Activated CD8-positive, alpha-beta T cell treated with anti-CD3 and anti-CD28 coated beads for 36 hours (primary cell): ENCODE results near the gene KIRREL1. TPM values are rescaled to one million over a fixed set of nuclear protein-coding genes. Genes with fewer than 3 reads are reported as not detected.

ENCODE experiments used
- ATAC-seq: fragments of 200-7000 bp; cut with Tn5 transposase; one replicate; pipeline ENCODE4 v1.10.0; 2021; ENCODE audit warnings: mild to moderate bottlenecking, moderate library complexity
- CTCF ChIA-PET: fragments of 350-600 bp; sonication (Branson Sonifier 250); formaldehyde crosslinking; loops from one replicate; lab custom pipeline; 2021; ENCODE audit warnings: antibody characterized with exemption; lab: Charles Lee
- POLR2A ChIA-PET: fragments of 350-600 bp; sonication (Branson Sonifier 250); formaldehyde crosslinking; loops from one replicate; lab custom pipeline; 2021; ENCODE audit warnings: antibody characterized with exemption; lab: Charles Lee
- DNase-seq: peaks from one replicate; pipeline ENCODE4 v3.0.0-alpha.2; 2020
- H3K27ac Mint-ChIP-seq: one replicate; pipeline ENCODE4 v1.8.0; 2021; ENCODE audit warnings: mild to moderate bottlenecking, mixed read lengths
- H3K27me3 Mint-ChIP-seq: one replicate; pipeline ENCODE4 v1.8.0; 2021; ENCODE audit warnings: mixed read lengths
- H3K36me3 Mint-ChIP-seq: one replicate; pipeline ENCODE4 v1.8.0; 2021; ENCODE audit warnings: low read depth, mixed read lengths
- H3K4me1 Mint-ChIP-seq: one replicate; pipeline ENCODE4 v1.8.0; 2021; ENCODE audit warnings: low read depth, mixed read lengths
- H3K4me3 Mint-ChIP-seq: one replicate; pipeline ENCODE4 v1.8.0; 2021; ENCODE audit warnings: mild to moderate bottlenecking, moderate library complexity, mixed read lengths
- H3K9me3 Mint-ChIP-seq: one replicate; pipeline ENCODE4 v1.8.0; 2021; ENCODE audit warnings: mixed read lengths
- intact Hi-C: fragments of 100-400 bp; cut with micrococcal nuclease; formaldehyde crosslinking; loops from one replicate; pipeline ENCODE4 v1.10.0; 2022
- total RNA-seq, 2 experiments: library from RNA; stranded (reverse); gene quantifications; one replicate each; pipeline ENCODE4 v1.2.3, GENCODE V29; 2021
- TF ChIP-seq, protein P1 (sequence below): fragments of 200-600 bp; IDR thresholded peaks from one replicate; pipeline ENCODE4 v1.8.0; 2022; ENCODE audit warnings: antibody characterized with exemption, mild to moderate bottlenecking

The KIRREL1 gene
- total RNA-seq, 2 experiments from 2014 or later: 0.11 to 0.16 TPM

DNA sequence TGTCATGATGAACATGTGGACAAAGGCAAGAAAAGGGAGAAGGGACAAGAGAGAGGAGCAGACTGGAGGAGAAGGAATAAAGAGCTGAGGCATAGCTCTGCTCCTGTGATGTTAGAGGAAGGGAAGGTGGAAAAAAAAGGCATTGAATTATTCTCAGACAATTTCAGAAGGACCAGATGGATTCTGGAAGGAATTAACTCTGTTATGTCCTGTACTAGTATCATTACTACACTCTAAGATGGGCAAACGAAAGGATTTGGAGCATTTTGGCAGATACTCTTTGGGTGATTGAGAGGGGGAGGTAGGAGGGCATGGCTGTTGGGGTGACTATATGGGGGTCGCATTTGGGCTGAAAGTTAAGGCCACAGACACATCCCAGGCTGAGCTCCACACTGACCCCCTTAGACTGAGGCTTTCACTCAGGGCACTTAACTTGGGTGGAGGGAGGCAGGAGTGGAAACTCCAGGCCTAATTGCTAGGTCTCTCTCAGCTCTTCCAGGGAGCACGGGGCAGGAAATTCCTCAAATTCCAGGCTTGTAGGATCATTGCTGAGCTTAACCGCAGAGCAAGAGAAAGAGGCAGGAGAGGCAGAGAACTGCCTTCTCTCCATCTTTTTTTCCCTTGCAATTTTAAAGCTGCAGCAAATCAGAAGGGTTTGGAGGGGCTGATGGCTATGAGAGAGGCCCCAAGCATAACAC, 25.9 kb downstream of the KIRREL1 start:
- TF ChIP-seq, protein P1, sequence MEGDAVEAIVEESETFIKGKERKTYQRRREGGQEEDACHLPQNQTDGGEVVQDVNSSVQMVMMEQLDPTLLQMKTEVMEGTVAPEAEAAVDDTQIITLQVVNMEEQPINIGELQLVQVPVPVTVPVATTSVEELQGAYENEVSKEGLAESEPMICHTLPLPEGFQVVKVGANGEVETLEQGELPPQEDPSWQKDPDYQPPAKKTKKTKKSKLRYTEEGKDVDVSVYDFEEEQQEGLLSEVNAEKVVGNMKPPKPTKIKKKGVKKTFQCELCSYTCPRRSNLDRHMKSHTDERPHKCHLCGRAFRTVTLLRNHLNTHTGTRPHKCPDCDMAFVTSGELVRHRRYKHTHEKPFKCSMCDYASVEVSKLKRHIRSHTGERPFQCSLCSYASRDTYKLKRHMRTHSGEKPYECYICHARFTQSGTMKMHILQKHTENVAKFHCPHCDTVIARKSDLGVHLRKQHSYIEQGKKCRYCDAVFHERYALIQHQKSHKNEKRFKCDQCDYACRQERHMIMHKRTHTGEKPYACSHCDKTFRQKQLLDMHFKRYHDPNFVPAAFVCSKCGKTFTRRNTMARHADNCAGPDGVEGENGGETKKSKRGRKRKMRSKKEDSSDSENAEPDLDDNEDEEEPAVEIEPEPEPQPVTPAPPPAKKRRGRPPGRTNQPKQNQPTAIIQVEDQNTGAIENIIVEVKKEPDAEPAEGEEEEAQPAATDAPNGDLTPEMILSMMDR: no peak
- POLR2A ChIA-PET: no interaction called here
- H3K4me3 Mint-ChIP-seq: no peak overlapping the region
- H3K27me3 Mint-ChIP-seq: peaks cover 10% of the 10 kb centered on the region
- no peaks in the 10 kb centered on the region for H3K36me3 Mint-ChIP-seq
- CTCF ChIA-PET: interaction anchor here (1.0 kb wide), 1 partner anchor 105 kb away, joined by 3 read pairs; no protein-coding TSS in a partner anchor
- intact Hi-C loops: no loop called here
- DNase-seq (no peak), ATAC-seq (no peak)
- no peaks in the 10 kb centered on the region for H3K9me3 Mint-ChIP-seq
- H3K27ac Mint-ChIP-seq: no peak overlapping the region
- H3K4me1 Mint-ChIP-seq: no peaks in the 10 kb centered on the region

GRCh38 chr1:158020259-158020885, 26.9 kb downstream of the KIRREL1 start:
- CTCF ChIA-PET: interaction anchor here (1.0 to 1.2 kb wide), 3 partner anchors 28 to 104 kb away, joined by 3 read pairs; no protein-coding TSS in a partner anchor
- ATAC-seq: no peak
- intact Hi-C loops: no loop called here
- no peak overlapping the region for H3K4me3 Mint-ChIP-seq
- no peak for DNase-seq
- H3K4me1 Mint-ChIP-seq: no peaks in the 10 kb centered on the region
- H3K27me3 Mint-ChIP-seq: peaks cover 10% of the 10 kb centered on the region
- TF ChIP-seq, protein P1: no peak
- POLR2A ChIA-PET: no interaction called here
- H3K27ac Mint-ChIP-seq: no peak overlapping the region
- H3K9me3 Mint-ChIP-seq: no peaks in the 10 kb centered on the region
- no peaks in the 10 kb centered on the region for H3K36me3 Mint-ChIP-seq

DNA sequence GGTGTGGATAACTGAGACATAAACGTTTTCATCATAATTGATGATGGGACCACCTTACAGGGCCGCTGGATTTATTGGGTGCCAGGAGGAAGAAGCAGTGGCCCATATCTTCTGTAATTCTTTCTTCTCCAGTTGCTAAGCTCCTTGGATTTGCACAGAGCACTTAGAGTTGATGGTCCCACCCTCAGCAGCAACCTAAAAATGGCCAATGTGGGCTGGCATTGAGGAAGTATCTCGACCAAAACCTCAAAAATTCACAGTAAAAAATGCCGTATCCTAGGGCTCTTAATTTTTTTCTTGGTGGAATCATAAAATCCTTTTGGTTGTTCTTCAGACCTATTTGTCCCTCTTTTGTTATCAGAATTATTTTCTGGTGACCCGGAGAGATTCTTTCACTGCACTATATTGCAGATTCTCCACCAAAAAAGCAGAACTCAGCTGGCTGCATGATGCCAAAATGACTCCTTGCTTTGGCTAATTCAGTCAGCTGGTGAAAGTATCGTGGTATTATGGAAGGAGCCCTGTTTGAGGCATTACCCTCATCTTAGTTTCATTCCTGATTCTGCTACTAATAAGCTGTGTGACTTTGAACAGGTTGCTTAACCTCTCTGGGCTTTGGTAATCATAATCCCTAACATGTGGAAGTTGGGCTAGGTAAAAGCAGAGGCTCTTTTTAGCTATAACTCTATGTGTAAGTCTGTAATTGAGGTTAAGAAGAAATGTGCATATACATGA, 27.6 kb downstream of the KIRREL1 start:
- intact Hi-C loops: no loop called here
- no peak for DNase-seq
- no peak overlapping the region for H3K4me3 Mint-ChIP-seq
- H3K27ac Mint-ChIP-seq: no peak overlapping the region
- H3K36me3 Mint-ChIP-seq: no peaks in the 10 kb centered on the region
- H3K9me3 Mint-ChIP-seq: no peaks in the 10 kb centered on the region
- H3K4me1 Mint-ChIP-seq: no peaks in the 10 kb centered on the region
- no peak for ATAC-seq
- H3K27me3 Mint-ChIP-seq: peaks cover 7% of the 10 kb centered on the region
- ChIA-PET POLR2A (no interaction called here), CTCF (interaction anchor here (0.9 to 1.2 kb wide), 3 partner anchors 17 to 102 kb away, joined by 3 read pairs; no protein-coding TSS in a partner anchor)
- TF ChIP-seq, protein P1: no peak

- TF ChIP-seq, protein P1: no peak
- CTCF ChIA-PET: interaction anchor here (0.9 to 1.0 kb wide), 3 partner anchors 16 to 74 kb away, joined by 3 to 4 read pairs (median 3); no protein-coding TSS in a partner anchor
- POLR2A ChIA-PET: no interaction called here
- DNase-seq: no peak
- no peaks in the 10 kb centered on the region for H3K36me3 Mint-ChIP-seq
- no peak for ATAC-seq
- no peaks in the 10 kb centered on the region for H3K9me3 Mint-ChIP-seq
- peaks cover 5% of the 10 kb centered on the region for H3K27me3 Mint-ChIP-seq
- H3K27ac Mint-ChIP-seq: no peak overlapping the region
- no peaks in the 10 kb centered on the region for H3K4me1 Mint-ChIP-seq
- intact Hi-C loops: no loop called here
- no peak overlapping the region for H3K4me3 Mint-ChIP-seq
Observed at GRCh38 chr1:158021721-158022120, 28.3 kb downstream of the KIRREL1 start.
